AG10803 (cell line): ENCODE results near the gene PDHX.
A peak's percentile ranks its signal among the peaks of the same experiment; 100 is the strongest.

Experiments
- DNase-seq: peaks from one replicate; pipeline ENCODE4 v3.0.0; 2010; ENCODE audit warnings: low read depth
- H3K4me3 ChIP-seq: 2 replicates; pipeline ENCODE4 v1.5.1; 2011; ENCODE audit warnings: mild to moderate bottlenecking, low read length, control low read depth
- TF ChIP-seq, protein P1 (sequence below): conservative IDR thresholded peaks from 2 replicates; pipeline ENCODE4 v1.5.1; 2011; ENCODE audit warnings: mild to moderate bottlenecking, low read length, control low read depth, inconsistent platforms

The PDHX gene

GRCh38 chr11:35039076-35039475 is 122.7 kb downstream of the PDHX start:
- no peak overlapping the region for H3K4me3 ChIP-seq
- DNase-seq: no peak
- TF ChIP-seq, protein P1, sequence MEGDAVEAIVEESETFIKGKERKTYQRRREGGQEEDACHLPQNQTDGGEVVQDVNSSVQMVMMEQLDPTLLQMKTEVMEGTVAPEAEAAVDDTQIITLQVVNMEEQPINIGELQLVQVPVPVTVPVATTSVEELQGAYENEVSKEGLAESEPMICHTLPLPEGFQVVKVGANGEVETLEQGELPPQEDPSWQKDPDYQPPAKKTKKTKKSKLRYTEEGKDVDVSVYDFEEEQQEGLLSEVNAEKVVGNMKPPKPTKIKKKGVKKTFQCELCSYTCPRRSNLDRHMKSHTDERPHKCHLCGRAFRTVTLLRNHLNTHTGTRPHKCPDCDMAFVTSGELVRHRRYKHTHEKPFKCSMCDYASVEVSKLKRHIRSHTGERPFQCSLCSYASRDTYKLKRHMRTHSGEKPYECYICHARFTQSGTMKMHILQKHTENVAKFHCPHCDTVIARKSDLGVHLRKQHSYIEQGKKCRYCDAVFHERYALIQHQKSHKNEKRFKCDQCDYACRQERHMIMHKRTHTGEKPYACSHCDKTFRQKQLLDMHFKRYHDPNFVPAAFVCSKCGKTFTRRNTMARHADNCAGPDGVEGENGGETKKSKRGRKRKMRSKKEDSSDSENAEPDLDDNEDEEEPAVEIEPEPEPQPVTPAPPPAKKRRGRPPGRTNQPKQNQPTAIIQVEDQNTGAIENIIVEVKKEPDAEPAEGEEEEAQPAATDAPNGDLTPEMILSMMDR: no peak

- TF ChIP-seq, protein P1: no peak
- no peak overlapping the region for H3K4me3 ChIP-seq
- DNase-seq: peak; percentile 68
These were observed 124.0 kb downstream of the PDHX start for GRCh38 chr11:35040221-35040942.

GRCh38 chr11:35041070-35041554 is 124.7 kb downstream of the PDHX start:
- DNase-seq: no peak
- TF ChIP-seq, protein P1: no peak
- no peak overlapping the region for H3K4me3 ChIP-seq

- no peak overlapping the region for H3K4me3 ChIP-seq
- DNase-seq: no peak
- TF ChIP-seq, protein P1: no peak
These were observed 125.8 kb downstream of the PDHX start for GRCh38 chr11:35042224-35042623.

DNA sequence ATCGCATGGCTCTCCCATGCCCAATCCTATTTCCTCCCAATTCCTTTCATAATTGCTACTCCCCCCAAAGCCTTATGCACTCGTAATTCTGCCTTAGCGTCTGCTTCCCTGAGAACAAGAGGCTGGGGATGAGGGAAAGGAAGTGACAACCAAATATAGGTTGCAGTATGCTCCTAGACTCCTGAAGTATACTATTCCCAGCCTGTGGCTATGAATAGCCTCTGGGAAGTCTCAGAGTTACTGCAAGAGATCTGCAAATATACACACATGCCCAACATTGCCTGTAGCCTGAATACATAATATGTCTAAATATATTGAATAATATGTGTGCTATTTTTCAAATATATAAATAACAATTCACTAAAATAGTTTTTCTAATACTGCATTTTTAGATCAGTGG is 126.5 kb downstream of the PDHX start:
- TF ChIP-seq, protein P1: no peak
- H3K4me3 ChIP-seq: no peak overlapping the region
- no peak for DNase-seq

GRCh38 chr11:35043936-35044335 is 127.5 kb downstream of the PDHX start:
- DNase-seq: no peak
- TF ChIP-seq, protein P1: no peak
- H3K4me3 ChIP-seq: no peak overlapping the region

GRCh38 chr11:35045236-35045820 is 128.9 kb downstream of the PDHX start:
- H3K4me3 ChIP-seq: no peak overlapping the region
- DNase-seq: no peak
- TF ChIP-seq, protein P1: no peak
